ENCODE results near the gene PCGF3.

GRCh38 chr4:748461-748860, 42.8 kb downstream of the PCGF3 start:
- no peak for TF ChIP-seq POLR2A (IDR thresholded peaks at IDR 0.05)
- TF ChIP-seq CTCF (IDR thresholded peaks at IDR 0.05) = no peak

Measured in uterus (tissue), 2 donors.